Retinal pigment epithelial cell (primary cell): Measurements from ENCODE around the gene MAP6.

Experiments
- DNase-seq: peaks from one replicate; pipeline ENCODE4 v3.0.0-alpha.2; 2010; ENCODE audit warnings: low read depth
- H3K4me3 ChIP-seq: 2 replicates; pipeline ENCODE4 v1.5.1; 2011; ENCODE audit warnings: mild to moderate bottlenecking, low read length, control low read depth, moderate library complexity
- TF ChIP-seq, protein P1 (sequence below): conservative IDR thresholded peaks from 2 replicates; pipeline ENCODE4 v1.5.1; 2011; ENCODE audit warnings: low read depth, low read length, control low read depth, inconsistent platforms

The MAP6 gene

DNA sequence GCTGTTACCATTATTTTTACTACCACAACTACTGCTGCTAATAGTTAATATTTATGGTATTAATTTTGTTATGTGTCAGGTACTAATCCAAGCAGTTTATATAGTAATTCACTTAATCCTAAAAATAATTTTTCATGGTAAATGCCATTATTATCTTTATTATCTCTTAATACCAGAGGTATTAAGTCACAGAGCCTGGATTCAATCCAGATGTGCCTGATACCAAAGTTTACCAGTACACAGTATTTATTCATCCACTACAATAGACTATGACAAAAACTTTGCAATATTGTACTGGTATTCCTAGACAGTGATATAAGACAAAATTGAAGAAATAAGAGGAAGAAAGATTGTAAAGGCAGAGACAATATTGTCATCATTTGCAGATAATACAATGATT is 24.5 kb downstream of the MAP6 start:
- H3K4me3 ChIP-seq = no peak overlapping the region
- TF ChIP-seq, protein P1, sequence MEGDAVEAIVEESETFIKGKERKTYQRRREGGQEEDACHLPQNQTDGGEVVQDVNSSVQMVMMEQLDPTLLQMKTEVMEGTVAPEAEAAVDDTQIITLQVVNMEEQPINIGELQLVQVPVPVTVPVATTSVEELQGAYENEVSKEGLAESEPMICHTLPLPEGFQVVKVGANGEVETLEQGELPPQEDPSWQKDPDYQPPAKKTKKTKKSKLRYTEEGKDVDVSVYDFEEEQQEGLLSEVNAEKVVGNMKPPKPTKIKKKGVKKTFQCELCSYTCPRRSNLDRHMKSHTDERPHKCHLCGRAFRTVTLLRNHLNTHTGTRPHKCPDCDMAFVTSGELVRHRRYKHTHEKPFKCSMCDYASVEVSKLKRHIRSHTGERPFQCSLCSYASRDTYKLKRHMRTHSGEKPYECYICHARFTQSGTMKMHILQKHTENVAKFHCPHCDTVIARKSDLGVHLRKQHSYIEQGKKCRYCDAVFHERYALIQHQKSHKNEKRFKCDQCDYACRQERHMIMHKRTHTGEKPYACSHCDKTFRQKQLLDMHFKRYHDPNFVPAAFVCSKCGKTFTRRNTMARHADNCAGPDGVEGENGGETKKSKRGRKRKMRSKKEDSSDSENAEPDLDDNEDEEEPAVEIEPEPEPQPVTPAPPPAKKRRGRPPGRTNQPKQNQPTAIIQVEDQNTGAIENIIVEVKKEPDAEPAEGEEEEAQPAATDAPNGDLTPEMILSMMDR = no peak
- DNase-seq = no peak

DNA sequence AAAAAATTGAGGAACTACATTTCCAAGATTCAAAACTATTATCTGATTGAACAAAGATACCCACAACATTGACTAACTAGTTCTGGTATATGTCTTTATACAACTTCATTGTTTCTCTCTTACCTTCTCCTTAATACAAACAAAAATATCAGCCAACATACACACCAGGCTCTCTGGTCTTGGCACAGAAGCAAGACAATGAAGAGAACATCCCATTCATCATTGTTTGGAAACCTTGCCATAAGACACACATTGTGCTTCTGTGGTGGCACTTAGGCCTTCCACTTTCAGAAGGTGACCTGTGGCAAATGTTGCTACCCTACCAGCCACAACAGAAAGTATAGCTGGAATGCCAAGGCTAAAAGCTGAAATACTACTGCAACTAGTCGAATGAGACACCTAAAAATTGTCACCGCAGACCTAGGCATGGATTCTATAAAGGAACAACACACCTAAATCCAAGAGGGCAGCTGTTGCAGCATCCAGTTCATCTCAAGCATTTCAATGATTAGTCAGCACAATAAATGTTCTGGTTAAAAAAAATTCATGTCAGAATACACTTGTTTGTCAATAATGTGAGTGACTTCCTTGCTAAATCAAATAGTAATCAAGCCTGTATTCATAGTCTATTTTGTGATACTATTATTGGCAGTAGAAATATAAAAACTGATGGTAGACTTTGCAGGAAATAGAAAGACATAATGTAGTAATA is 26.3 kb downstream of the MAP6 start:
- H3K4me3 ChIP-seq = no peak overlapping the region
- TF ChIP-seq, protein P1 = no peak
- no peak for DNase-seq

DNA sequence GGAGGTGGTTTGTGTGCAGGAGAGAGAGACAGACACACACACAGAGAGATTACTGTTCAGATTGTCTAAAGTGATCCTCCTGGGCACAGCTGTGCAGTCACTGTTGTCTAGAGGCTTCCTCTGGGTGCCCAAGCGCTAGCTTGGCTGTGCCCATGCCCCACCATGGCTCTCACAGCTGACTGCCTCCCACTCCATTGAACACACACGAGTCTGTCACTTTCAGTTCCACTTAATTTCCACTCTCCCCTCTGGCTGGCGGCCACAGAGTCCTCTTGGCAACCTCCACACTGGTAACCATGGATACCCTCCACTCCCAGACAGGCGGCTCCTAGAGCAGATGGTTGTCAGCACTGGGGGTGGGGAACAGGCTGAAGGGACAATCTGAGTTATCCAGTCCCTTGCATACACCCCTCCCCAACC is 29.1 kb downstream of the MAP6 start:
- no peak overlapping the region for H3K4me3 ChIP-seq
- TF ChIP-seq, protein P1 = no peak
- peak; percentile 79 for DNase-seq

DNA sequence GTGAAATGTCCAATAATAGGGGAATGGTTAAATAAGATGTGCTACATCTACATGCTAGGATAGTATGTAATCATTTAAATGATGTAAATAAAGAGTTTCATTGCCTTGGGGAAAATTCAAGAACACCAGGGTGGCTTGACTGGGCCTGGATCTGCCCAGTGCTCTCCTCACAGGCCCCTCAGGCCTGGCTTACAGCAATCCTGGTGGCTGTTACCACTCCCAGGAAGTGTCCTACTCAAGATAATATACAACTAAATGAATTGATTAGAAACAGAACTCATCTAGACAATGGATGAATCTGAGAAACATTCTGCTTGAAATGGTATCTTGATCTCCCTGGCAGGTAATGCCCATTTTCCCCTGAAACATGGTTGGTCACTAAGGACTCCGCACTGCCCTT is 30.8 kb downstream of the MAP6 start:
- DNase-seq = no peak
- H3K4me3 ChIP-seq = no peak overlapping the region
- TF ChIP-seq, protein P1 = no peak

DNA sequence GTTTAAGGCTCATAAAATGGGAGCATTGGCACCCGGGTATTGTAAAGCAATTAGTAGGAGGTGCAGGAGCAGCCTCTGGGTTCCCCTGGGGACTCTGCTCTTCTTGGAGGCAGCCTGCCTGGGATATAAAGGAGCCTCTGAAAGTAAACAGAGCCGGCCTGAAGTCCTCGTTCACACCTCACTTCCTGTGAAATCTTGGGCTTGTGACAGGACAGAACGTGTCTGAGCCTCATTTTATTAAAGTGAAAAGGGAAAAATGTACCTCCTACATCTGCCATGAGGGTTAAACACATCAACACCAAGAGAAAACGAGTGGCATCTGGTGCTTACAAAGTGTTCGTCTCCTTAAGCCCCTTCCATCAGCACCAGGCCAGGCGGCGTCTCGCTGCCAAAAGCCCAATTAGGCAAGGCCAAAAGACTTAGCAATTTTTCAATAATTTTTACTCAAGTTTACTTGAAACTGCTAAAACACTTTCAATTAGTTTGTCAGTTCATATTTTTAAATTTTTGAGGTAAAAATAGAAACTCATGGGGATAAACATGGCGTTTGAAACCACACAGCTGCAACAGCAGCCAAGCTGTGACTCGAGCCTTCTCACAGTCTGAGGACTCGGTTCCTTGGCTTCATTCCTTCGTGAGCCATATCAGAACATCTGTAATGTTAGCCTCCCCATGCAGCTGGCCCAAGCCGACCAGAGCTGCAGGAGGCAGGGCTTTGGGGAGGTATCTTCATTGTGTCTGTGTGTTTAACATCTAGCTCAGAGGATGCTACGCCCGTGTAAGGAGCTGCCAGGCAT is 33.6 kb downstream of the MAP6 start:
- TF ChIP-seq, protein P1 = no peak
- H3K4me3 ChIP-seq = no peak overlapping the region
- no peak for DNase-seq

DNA sequence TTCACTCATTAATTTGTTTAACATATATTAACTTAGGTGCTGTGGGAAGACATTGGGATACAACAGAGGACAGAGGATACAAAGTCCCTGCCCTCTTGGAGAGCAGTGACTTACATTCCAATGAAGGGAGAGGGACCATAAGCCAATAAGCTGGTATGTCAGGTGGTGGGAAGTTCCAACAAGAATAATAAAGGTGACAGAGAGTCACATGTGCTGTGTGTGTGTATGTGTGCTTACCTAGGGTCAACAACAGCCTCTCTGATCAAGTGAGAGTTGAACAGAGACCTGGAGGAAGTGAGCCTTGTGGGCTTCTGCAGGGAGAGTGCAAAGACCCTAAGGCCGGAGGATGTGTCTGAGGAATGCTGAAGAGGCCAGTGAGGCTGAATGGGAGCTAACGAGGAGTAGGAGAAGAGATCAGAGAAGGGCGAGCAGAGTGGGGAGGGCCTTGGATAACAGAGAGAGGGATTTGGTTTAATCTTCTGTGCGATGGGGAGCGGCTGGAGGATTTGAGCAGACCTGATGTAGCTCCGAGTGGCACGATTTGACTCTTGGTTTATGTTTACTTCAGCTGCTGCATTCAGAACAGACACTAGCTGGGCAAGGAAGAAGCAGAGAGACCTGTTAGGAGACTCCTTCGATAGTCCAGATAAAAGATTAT is 35.3 kb downstream of the MAP6 start:
- TF ChIP-seq, protein P1 = no peak
- DNase-seq = no peak
- H3K4me3 ChIP-seq = no peak overlapping the region
